ENCODE data around the gene DAND5.

DAND5 gene

DNA sequence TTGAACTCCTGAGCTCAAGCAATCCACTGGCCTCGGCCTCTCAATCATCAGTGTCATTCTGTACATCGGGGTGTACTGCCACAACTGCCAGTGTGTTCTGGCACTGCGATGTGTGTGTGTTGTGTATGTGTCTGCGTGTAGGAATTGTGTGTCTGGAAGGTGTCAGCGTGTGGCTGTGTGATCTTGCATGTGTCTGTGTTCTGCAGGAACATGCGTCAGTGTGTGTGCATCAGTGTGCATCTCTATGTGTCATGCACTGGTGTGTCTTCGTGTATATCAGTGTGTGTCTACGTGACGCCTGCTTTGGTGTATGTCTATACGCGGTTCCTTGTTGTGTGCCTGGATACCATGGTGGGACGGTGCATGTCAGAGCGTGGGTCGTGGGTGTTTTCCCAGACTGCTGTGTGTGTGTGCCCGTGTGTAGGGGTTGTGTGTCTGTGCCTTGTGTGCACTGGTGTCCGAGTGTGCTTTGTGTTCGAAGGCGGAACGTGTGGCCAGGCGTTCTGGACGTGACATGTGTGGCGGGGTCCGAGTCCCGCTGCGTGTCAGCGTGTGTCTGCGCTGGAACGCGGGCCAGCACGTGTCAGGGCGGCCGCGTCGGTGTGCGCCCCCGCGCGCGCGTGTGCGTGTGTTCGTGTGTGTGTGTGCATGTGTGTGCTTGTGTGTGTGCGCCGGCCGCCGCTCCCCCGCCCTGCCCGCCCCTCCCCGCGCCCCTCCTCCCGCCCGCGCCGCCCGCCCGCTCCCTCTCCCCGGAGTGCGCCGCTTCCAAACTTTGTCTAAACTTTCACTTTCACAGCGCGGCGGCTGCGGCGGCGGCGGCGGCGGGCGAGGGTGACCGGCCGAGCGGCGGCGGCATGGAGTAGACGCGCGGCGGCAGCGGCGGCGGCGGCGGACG lies 25.6 kb downstream of the DAND5 start, which contains the start of gene NFIX:
Gene NFIX (plus strand): TSS at position 775 of the 895 bp plus-strand sequence. CDS start 363 bp downstream, outside the sequence.
- DNase-seq (ENCODE audit: low read depth, low spot score) = peak; percentile 20

DNA sequence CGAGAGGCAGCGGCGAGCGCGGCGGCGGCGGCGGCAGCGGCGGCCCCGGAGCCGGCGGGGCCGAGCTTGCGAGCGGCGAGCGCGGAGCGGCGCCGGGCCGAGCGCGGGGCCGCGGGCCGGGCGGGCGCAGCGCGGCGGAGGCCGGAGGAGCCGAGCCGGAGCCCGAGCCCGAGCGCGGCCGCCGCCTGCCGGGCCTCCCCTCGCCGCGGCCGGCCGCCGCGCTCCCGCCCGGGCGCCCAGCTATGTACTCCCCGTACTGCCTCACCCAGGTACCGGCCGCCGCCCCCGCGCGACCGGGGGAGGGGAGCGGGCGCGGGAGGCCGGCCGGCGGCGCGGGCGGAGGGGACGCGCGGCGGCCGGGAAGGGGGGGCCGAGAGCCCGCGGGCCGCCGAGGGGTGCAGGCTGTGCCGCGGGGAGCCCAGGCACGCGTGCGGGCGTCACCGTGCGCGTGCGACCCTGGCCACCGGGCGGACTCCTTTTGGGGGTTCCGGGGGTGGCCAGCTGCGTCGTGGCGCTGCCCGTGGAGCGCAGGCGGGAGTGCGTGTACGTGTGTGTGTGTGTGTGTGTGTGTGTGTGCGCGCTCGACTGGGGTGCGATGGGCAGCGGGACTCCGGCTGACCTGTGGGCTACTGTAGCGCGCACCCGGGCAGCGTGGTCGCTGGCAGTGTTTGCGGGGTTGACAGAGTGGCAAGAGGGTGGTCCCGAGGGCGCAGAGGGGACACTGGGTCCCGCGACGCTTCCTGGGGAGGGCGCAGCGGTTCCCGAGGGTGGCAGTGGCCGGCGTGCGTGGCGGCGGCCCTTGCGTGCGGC lies 26.4 kb downstream of the DAND5 start:
- no peak for DNase-seq (ENCODE audit: low read depth, low spot score)

DNA sequence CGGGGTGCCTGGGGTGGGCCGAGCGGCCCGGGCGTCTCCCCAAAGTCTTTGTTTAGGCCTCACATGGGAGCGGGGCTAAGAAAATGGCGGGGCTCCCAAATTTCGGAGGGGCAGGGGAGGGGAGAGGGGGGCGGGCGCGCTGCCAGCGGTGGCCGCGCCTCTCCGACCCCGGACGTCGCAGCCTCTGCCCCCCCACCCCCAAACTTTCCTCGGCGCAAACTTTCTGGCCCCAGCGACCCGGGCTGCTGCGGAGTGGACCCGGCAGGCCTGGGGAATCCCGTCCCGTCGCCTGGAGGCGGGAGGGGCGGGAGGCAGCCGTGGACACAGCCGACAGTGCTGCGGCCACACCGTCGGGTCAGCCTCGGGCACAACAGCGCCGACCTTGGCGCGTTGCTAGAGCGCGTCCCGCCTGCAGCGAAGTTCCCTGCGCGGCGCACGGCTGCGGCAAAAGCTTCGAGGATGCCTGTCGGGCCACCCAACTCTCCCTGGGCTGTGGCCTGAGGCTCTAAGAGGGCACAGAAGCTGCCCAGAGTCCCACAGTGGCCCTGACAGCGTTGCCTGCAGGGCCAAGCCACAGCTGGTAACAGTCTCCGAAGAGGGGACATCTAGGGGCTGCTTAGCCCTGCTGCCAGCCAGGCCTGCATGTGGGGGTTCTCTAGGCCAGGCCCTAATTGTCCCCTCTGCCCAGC lies 27.2 kb downstream of the DAND5 start:
- DNase-seq (ENCODE audit: low read depth, low spot score) = no peak

DNA sequence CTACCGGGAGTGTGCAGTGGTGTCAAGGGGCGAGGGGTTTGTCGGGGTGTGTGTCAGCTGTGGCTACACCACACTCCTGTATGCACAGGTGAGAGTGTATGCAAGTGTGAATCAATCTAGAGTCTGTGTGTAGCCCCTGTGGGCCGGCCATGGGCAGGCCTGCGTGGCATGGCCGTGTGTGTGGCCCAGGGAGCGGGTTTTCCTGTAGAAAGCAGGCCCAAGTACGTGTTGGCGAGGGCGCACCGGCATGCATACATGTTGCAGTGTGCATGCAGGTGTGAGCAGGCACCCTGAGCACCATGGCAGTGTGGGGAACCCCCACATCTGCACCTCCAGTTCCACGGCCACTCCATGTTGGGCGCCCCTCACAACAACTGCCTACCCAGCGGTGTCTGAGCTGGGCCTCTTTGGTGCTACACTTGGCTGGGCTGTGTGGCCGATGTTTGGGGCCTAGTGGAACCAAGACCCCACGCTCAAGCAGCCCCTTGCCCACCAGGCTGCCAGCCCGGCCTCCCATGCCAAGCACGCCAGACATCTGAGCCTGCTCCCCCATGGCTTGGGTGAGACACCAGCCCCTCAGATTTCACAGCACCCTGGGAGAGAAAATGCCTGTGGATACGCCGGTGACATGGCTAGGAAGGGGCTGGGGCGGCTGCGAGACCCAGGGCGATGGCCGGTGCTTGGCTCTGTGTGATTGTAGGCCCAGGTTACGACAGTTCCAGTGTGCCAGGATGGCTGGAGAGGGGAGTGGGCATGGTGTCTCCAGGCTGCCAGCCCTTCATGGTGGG lies 28.0 kb downstream of the DAND5 start:
- DNase-seq (ENCODE audit: low read depth, low spot score) = no peak

DNA sequence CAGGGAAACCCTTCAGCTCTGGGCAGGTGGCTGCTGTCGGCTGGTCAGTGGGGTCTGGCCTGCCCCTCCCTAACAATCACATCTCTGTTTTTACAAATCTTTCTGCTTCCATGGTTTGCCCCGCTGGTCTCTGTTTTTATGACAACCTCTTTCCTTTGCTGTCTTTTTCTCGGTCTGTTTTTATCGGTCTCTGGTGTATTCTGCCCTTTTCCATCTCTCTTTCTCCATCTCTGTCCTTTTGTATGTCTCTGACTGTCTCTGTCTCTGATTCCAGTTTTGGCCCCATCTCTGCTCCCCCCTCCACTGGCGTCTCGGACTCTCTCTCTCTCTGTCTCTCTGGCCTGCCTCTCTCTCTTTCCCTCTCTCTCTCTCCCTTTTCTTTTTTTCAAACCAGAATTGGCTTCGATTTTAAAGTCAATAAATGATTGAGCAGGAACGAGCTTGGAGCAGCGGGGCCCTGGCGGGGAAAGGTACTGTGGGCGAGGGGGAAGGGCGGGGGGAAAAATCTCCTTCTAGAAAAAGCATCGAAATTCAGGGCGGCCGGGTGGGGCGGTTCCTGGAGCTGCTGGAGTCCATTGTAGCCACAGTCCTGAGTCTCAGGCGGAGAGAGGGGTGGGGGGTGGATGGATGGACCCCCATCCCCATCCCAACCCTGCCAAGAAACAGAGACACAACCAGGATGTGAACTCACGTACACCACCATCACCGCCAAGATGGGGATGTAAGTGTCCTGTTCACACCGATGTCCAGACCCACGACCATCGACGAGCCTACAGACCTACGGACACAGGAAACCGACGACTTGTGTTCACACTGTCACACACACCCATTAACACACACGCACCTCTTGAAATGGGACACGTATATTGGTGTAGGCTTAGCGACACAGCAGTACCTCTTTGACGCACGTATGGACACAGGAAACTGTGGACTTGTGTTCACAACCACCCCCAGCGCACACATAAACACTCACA lies 28.9 kb downstream of the DAND5 start:
- DNase-seq (ENCODE audit: low read depth, low spot score) = no peak

DNA sequence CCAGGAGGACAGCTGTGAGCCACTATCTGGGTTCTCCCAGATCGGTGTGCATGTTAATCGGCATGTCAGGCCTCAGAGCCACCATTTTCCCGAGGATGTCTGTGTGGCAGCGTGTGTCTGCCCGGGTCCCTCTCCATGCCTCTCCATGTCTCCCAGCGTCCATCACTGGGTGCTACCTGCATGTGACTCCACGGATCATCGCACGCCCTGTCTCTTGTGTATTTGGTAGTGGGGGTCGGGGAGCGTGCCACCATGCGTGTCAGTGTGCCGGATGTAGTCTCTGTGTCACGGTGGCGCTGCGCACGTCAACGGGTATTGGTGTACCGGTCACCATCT lies 31.8 kb downstream of the DAND5 start:
- no peak for DNase-seq (ENCODE audit: low read depth, low spot score)

DNA sequence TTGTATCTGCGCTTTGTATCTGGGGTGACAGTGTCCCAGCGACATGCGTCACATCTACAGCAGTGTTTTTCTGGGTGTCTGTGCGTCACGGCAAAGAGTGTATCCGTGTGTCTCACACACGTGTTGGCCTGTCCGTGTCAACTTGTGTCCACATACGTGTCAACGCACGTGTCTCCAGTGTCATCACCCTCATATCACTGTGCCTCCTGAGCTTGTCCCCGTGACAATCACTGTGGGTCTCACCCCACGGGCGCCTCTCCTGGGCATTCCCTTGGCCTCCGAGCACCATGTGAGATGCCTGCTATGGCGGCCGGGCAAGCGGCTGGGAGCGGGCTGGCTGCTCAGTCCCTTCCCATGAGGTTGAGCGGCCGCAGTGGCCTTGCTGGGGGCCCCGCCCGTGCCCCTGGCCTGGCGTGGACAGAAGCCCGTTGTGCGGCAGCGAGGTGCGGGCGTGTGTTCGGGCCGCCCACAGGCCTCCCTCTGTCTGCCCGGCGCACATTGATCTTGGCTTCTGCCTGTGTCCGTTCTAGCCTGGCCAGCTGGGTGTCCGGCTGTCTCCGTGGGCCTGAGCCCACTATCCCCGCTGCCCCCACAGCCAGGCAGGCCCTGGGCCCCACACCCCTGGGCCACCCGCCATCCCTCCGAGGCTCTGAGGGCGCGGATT lies 32.3 kb downstream of the DAND5 start:
- no peak for DNase-seq (ENCODE audit: low read depth, low spot score)

DNA sequence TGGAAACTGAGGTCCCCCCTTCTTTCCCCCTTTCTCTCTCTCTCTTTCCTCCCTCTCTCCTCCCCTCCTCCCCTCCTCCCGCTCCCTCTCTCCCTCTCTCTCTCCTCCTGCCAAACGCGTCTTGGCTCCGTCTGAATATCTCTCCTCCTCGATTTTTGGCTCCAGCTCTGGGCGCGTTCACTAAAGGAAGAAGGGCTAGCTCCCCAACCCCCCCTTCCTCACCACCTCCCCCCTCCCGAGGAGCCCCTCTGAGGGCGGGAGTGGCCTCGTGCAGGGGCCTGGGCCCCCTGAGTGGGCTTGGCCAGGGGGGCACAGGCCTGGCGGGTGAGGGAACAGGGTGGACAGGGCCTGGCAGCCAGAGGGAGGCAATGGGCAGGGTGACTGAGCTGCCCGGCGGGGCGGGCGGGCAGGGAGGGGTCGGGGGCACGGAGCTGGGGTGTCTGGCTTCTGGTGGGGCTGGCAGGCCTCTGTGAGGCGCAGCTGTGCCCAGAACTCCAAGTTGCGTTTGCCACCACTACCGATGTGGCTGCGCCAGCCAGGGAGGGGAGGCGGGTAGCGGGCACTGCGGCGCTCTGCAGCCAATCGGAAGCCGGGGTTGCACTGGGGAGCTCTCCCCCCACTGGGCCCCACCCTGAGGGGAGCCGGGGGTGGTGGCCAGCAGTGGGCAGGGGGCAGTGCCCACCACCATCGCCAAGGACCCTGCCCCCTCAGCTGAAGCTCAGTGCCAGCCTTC lies 33.0 kb downstream of the DAND5 start:
- no peak for DNase-seq (ENCODE audit: low read depth, low spot score)

DNA sequence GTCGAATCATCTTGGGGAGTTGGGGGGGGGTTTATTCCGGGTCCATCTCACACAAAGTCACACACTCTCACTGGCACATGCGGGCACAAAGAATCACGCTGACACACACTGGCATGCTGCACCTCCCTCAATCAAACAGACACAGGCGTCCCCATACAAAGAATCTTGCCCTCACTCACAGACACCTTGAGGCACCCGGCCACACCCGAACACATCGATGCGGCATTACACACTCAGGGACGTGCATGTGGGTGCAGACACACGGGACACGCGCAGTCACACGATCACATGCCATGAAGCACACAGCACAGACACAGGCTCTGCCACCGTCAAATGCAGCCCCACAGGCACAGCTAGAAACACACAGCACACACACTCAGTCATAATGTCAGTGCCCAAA lies 33.7 kb downstream of the DAND5 start:
- no peak for DNase-seq (ENCODE audit: low read depth, low spot score)

DNA sequence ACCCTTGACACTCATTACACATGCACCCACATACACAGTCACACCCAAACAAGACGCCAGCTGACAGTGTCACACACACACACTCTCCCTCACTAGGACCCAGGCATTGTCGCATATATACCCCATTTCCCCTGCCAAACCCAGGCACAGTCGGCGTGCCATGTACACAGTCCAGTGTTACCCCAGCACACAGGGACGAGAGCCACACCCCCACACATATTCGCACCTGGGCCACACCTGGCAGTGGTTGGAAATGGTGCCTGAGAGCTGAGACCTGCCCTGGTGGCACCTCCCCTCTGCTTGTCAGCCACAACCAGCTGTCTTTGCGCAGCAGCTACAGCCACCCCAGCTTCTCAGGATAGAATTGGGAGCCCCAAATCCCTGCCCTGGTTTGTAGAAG lies 34.9 kb downstream of the DAND5 start:
- DNase-seq (ENCODE audit: low read depth, low spot score) = no peak

DNA sequence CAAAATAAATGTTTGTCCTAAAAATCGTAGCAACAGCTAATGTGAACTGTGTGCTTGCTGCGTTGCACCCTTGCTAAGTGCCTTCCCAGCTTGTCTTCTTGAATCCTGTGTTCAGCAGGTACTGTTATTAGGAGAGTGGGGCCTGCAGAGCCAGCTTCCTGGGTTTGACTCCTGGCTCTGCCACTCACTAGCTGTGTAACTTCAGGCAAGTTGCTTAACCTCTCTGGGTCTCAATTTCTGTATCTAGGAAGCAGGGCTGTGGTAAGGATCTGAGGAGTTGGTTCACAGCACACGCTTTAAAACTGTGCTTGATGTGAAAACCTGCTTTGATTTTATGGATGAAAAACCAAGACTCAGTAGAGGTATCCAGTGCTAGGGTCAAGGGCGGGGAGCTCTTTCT lies 35.9 kb downstream of the DAND5 start:
- no peak for DNase-seq (ENCODE audit: low read depth, low spot score)

DNA sequence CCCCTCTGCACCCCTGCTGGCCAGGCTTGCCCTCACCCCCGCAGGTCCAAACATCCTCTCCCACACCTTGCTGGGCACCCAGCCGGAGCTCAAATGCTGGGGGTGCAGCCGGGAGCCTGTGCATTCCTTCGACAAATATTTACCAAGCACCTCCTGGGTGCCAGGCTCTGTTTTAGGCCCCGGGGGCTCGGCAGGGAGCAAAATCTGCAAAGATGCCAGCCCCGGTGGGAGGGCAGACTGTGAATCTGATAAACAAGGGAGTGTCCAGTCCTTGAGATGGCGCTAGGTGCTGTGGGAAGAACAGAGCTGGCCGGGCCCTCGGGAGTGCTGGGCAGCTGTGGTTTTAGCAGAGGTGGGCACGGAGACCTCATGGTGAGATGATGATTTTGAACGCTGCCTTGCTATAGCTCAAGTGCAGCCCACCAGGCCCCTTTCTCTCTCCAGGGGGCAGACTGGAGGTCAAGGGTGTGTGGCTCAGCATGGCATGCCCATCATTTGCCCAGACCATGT lies 36.5 kb downstream of the DAND5 start:
- no peak for DNase-seq (ENCODE audit: low read depth, low spot score)

DNA sequence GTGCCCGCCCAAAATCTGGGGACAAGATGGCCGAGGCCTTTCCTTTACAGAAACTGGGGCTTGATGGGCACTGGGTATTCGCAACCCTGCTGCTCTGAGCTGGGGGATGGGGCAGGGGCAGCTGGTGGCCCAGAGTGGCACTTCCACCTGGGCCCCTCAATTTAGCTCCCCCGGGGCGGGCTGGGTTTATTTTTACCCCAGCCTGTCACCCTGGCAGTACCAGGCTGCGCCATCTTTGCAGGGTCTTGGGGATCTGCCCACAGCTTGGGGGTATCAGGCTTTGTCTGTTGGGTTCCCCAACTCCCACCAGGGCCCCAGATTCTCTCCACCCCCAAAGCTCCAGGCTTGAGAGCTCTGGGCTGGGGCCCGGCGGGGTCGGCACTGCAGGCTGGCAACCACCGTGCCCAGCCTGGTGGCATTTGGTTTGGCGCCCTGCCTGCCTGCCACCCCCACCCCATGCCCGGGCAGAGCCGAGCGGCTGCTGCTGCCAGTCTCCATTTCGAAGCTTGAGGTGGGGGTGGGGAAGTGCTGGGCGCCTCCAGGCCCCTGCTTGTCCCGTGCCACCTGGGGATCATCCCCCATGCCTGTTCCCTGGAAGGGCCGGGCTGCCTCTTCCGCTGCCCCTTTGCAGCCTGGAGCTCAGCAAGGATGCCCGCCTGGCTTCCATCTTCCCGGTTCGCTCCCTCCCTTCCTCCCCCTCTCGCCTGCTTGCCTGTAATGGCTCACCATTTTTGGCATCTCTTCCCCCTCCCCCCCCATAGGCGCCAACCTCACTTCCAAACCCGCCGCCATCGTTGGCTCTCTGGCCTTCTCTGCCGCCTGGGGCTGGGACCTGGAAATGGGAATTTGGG lies 37.3 kb downstream of the DAND5 start:
- no peak for DNase-seq (ENCODE audit: low read depth, low spot score)

DNA sequence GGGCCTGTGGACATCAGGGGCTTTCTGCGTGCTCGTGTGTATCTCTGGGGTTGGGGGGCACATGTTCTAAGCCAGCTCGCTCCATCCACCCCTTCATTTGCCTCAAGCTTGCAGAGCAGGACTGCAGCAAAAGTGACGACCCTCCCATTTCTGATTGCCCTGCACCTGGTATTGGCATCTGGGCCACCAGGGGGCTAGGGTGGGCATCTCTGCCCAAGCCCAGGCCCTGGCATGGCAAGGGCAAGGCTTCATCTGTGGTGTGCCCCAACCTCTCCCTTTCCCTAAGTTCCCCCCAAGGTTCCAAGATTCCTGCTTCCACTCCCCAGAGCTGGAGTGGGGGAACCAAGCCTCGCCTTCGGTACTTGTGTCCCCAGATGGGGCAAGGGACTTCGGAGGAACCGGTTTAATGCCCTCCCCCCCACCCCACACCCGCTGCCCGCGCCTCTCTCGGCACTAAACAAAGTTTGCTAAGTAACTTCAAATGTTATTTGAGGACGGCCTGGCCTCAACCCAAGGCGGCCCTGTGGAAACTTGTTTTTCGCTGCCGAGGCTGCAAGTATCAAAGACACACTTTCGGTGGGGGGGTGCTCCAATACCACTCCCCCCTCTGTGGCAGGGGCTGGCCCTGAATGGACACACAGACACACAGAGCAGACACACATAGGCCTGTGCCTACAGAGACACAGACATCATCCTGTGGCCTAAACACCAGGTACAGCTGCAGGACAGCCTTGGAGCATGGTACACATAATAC lies 38.1 kb downstream of the DAND5 start:
- DNase-seq (ENCODE audit: low read depth, low spot score) = no peak

DNA sequence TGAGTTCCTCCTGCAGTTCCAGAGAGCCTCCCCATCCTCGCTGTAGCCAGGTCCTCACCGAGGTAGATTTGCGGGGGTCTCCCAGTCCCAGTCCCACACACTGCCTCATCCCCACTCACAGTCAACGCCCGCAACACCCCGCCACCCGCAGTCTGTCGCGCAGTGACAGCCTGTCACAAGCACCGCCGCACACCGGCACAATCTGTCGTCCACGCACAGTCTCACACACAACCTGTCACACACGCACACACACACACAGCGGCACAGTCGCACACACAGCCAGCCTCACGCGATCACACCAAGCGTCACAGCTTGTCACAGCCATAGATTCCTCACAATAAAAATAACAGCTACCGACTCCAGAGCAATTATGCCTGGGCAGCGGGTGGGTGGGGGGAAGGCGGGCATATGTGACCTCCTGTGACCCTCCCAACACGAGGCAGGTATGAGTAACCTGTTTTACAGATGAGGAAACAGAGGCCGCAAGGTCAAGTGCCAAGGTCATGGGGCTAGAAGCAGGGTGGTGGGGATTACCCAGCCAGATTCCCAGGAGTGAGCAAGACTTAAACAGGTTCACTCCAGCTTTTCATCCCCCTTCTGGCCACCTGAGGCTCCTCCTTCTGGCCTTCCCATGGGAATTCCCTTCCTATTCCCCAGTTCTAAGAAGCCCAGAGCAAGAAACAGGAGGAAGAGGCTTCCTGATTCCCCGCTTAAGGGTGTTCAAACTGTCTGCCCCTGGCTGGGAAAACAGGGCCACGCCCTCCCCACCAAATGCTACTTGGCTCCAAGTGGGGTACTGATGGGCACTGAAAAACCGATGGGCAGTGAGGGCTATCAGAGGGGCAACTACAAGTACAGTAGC lies 39.8 kb downstream of the DAND5 start:
- DNase-seq (ENCODE audit: low read depth, low spot score) = no peak
